GM21390 (cell line): ENCODE measurements around the gene ARG1.
A peak's percentile ranks its signal among the peaks of the same experiment; 100 is the strongest.
"Not testable (repeated sequence)": the region's sequence is repeated elsewhere in the genome, so short reads cannot be mapped to it uniquely, and the experiment has no call there.

Experiments used
- ATAC-seq: cut with Tn5 transposase; IDR thresholded peaks from one replicate; pipeline ENCODE4 v1.9.1; 2021; ENCODE audit not compliant: unreplicated experiment

Gene ARG1

DNA sequence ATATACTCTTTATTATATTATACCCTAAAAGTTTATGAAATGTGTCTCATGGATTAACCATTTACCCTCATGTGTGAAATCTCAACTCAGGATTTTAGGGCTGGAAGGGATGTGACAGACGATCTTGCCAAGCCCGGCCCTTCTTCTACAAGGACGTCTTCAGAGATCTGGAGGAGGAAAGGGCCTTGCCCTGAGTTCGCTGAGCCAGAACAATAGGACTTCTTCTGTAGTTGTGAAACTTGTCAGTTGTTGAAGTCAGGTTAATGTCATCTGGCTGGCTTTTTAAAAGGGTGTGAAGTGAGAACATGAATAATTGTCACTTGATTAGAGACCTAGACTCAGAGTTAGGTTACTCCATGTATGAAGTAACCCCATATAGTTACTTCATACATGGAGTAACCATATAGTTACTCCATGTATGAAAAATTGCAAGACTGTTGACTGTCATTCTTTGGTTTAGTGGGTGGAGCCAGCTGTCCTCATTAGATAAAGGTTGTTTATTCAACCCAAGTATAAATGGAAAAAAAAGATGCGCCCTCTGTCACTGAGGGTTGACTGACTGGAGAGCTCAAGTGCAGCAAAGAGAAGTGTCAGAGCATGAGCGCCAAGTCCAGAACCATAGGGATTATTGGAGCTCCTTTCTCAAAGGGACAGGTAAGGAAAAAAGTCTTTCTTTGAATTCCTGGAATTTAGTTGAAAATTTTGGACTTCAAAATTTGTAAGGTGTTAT lies at the start of gene ARG1:
TSS of gene ARG1 (plus strand) at position 541 of the 730 bp plus-strand sequence. CDS start at position 598, 57 bp downstream.
- no peak for ATAC-seq

DNA sequence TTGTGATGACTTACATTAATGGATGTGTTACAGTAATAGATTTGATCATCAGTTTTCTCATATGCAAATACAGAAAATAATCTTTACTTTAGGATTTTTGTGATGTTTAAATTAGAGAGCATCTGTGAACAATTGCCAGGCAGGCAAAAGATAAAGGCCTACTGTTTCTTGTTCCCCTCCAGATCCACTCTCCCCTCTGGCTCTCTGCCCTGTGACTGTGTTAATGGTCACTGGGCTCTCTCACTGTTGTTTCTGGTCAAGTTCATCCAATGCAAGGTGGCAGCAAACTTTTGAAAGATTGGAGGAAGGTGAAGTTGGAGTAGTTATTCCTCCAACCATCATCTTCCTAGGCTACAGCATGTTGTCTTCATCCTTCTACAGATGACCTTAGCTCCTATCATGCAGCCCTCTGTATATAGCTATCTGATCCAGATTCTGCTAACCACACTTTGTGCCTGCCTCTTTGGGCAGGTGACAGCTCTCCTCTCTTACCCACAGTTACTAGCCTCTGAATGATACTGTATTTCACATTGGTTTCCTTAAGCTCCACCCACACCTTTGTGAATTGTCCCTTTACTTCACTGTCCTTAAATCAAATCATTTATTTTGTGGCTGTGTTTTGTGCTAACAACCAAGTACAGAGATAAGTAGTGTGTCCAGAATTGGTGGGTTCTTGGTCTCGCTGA lies 48.9 kb upstream of the ARG1 start:
- ATAC-seq, result no peak

DNA sequence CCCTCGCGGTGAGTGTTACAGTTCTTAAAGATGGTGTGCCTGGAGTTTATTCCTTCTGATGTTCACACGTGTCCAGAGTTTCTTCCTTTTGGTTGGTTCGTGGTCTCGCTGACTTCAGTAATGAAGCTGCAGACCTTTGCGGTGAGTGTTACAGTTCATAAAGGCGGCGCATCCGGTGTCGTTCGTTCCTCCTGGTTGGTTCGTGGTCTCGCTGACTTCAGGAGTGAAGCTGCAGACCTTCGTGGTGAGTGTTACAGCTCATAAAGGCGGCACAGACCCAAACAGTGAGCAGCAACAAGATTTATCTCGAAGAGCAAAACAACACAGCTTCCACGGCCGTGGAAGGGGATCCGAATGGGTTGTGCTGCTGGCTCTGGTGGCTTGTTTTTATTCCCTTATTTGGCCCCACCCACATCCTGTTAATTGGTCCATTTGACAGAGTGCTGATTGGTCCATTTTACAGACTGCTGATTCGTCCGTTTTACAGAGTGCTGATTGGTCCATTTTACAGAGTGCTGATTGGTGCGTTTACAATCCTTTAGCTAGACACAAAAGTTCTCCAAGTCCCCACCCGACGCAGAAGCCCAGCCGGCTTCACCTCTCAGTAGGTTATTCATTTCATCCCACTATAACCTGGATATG lies 48.2 kb upstream of the ARG1 start:
- no peak for ATAC-seq

DNA sequence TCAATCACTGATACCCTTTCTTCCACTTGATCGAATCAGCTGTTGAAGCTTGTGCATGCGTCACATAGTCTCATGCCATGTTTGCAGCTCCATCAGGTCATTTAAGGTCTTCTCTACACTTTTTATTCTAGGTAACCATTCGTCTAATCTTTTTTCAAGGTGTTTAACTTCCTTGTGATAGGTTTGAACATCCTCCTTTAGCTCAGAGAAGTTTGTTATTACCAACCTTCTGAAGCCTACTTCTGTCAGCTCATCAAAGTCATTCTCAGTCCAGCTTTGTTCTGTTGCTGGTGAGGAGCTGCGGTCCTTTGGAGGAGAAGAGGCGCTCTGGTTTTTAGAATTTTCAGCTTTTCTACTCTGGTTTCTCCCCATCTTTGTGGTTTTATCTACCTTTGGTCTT lies 42.1 kb upstream of the ARG1 start:
- not testable (repeated sequence) for ATAC-seq

DNA sequence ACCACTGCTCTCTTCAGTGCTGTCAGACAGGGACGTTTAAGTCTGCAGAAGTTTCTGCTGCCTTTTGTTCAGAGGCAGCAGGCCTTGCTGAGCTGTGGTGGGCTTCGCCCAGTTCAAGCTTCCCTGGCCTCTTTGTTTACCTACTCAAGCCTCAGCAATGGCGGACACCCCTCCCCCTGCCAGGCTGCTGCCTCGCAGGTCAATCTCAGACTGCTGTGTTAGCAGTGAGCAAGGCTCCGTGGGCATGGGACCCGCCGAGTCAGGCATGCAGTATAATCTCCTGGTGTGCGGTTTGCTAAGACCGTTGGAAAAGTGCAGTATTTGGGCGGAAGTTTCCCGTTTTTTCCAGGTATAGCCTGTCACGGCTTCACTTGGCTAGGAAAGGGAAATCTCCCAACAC lies 41.3 kb upstream of the ARG1 start:
- ATAC-seq, result not testable (repeated sequence)

DNA sequence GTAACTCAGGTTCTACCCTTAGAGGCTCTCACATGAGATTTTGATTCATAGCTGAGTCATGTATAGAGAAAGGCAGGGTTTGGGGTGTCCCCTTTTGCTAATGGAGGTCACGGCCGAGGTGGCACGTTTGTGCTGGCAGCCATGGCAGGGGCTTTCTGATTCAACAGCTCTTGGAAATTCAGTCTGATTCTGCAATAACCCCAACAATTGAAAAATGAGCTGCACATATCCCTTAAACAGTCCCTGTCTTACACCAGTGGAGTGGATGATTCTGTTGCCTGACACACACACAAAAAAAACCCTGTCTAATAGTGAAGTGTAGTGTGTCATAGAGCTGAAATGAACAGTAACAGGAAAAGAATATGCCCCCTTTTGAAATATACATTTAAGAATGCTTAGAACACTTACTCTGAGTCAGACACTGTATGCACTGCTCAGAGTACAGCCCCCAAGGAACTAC lies 40.4 kb upstream of the ARG1 start:
- peak; percentile 70 for ATAC-seq

DNA sequence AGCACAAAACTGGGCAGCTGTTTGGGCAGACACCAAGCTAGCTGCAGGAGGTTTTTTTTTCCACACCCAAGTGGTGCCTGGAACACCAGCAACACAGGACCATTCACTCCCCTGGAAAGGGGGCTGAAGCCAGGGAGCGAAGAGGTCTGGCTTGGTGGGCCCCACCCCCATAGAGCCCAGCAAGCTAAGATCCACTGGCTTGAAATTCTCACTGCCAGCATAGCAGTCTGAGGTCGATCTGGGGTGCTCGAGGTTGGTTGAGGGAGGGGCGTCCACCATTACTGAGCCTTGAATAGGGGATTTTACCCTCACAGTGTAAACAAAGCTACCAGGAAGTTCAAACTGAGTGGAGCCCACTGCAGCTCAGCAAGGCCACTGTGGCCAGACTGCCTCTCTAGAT lies 34.4 kb upstream of the ARG1 start:
- not testable (repeated sequence) for ATAC-seq

DNA sequence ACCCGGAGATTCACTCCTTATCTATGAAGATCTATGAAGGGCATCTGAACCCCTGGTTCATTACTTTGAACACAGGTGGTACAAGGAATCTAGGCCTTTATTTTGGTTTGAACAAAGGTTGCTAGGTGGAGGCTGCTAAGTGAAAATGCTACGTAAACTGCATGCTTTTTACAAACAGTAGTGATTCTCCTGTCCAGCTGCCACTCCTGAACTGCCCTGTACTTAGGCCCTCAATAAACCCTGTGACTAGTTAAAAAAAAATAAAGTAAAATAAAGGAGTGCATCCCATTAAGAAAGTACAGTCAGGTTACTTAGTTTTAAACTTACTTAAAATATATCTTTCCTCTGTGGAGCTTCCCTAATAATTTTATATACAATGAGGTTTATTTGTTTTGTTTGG lies 27.7 kb upstream of the ARG1 start:
- ATAC-seq, result no peak

DNA sequence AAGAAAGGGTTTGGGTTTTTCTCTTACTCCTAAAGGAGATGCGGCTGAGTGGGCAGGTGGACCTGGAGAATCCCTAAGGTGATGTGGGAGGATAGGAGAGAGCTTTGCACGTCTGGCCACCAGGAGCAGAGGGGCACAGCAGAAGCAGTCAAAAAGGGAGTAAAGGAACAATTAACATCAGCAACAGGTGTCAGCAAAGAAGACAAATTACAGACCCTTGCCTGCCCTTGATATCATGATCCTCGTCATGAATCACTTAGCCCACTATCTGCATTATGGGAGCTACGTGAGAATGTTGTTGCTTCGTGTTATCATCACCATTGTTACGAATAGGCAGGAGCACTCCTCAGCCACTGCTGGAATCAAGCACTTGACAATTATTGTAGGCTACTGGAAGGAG lies 25.5 kb upstream of the ARG1 start:
- ATAC-seq, result no peak

DNA sequence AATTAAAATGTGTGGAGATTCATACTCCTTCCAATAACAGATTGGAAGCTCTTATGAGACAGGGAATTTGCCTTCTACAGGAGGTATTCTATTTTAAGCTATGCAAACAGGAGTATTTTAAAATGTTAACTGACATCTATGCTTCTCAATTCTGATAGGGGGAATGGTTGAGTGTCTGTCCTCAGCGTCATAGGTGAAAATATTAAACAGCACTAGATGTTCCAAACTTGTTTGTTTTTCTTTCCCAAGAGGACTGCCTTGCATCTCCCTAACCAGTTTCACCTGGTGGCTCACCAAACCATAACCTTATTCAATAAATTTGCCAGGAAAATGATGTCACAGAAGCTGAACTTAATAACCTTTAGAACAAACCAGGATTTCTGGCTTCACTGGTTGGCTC lies 24.6 kb upstream of the ARG1 start:
- no peak for ATAC-seq

DNA sequence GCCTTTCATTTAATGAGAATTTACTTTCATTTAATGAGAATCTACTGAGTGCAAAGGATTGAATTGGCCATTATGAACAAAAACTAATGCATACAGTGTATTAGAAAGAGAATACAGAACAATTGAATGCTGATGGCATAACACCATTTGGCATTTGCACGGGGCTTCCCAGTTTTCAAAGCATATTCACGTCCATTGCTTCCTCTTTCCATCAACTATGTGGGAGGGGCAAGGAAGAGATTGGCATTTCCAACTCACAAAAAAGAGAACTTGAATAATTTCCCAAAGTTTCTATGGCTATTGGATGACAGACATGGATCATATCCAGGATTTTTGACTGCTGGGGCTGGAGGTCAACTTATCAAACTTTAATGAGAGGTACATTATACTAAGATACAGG lies 23.2 kb upstream of the ARG1 start:
- no peak for ATAC-seq

DNA sequence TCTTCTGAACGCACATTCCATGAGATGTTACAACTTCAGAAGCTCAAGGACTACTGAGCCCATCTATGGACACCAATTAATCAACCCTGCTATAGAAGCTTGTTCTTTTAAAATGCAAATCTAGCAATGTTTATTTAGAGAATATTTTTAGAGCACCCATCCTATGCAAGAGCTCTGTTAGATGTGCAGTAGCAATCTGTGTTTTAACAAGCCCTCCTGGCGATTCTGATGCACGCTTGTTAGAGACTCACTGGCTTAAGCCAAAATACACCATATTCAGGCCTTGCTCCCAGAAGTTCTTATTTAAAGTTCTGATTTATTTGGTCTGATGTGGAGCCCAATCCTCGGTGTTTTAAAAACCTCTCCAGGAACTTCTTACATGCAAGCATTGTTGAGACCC lies 21.1 kb upstream of the ARG1 start:
- ATAC-seq, result no peak

DNA sequence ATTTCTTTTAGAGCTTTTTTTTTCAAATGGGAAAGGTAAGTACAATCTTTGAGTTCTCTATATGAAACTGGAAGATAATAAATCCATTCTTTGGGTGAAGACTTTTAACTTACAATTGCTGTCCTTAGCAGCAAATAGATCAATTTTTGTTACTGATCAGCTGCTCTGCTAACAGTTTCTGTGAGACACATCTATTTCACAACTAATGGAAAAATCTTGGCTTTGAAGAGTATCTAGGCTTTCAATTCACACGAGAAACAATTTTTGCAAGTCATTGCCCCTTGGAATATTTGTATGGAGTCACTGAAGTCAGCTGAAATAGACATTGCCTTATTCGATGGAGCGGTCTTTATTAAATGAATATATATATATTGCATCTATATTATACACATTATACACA lies 20.5 kb upstream of the ARG1 start:
- ATAC-seq, result no peak

DNA sequence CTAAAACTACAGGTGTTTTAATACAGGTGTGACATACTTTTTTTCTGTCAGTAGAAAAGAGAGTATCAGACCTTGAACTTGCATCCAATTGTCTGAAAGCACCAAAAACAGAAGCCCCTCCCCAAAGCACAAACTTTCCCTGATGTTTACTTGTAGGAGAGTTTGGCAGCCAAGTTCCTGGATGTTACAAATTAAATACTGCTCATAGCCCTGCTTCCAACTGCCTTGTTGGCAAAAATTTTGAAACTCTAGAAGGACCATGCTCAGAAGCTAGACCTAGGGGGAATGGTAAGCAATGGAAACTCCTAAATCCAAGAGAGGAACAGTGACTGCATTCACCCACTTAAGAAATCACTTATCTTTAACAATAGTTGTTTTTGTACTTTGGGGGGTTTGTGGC lies 17.0 kb upstream of the ARG1 start:
- no peak for ATAC-seq

DNA sequence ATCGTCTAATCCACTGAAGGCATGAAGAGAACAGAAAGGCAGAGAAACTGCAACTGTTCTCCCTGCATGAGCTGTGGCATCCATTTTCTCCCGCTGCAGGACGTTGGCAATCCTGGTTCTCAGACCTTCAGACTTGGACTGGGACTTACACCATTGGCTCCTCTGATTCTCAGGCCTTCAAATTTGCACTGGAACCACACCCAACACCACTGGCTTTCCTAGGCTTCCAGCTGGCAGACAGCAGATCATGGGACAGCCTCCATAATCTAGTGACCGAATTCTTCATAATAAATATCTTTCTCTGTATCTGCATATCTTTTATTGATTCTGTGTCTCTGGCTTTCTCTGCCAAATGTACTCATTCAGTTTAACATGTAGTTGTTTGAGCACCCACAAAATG lies 14.1 kb upstream of the ARG1 start:
- ATAC-seq, result no peak

DNA sequence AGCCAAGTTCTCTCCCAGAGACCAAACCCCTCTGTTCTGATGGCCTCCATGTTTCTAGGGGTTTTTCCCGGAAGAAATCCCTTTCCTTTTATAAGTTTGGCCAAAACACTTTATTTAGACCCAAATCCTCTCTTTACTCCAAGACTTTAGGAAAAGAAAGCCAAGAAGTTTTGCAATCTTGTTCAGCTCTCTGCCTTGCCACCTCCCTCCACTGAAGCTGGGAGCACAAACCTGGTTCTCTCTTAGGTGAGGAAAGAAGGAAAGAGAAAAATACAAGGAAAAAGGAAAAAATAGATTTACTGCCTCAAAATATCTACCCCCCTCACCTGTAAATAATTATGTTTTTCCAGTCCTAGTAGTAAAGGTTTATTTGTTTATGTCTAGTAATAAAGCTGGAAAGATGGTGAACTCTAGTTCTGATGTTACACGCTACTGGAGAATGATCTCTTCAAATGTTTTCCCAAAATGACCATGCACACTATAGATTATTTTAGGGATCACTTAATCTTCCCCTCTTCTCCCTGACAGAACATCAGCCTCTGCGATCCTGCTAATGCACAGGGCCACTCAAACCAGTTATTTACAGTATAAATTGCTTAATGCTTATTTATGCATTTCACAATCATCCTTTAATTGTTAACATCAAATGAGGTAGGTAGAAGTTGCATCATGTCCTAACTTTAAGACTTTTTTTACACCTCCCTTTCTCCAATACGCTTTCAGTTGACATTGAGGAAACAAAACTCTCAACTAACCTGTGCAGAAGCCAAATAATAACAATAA lies 10.9 kb upstream of the ARG1 start:
- ATAC-seq, result no peak

DNA sequence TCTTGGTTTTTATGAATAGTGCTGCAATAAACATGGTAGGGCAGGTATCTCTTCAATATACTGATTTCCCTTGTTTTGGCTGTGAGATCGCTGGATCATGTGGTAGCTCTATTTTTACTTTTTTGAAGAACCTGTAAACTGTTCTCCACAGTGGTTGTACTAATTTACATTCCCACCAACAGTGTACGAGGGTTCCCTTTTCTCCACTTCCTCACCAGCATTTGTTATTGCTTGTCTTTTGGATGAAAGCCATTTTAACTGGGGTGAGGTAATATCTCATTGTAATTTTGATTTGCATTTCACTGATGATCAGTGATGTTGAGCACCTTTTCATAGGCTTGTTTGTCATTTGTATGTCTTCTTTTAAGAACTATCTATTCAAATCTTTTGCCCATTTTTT lies 8.0 kb upstream of the ARG1 start:
- ATAC-seq, result no peak

DNA sequence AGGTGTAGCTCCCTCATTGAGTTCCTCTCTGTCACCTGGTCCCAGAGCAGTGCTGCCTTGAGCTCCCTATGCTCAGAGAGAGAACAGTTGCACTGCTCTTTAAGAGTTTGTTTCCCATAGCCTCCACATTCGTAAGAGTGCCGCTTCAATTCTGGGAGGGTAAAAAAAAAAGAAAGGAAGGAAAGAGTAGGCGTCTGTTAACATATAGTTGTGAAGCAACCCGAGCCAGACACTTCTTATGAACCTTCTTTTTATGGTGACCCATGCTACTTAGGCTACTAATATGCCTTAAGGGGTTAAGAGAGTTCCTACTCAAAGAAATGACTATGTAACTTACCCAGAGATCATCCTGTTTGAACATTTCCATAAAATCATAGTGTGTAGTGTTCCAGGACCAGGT lies 4.3 kb upstream of the ARG1 start:
- ATAC-seq, result no peak

DNA sequence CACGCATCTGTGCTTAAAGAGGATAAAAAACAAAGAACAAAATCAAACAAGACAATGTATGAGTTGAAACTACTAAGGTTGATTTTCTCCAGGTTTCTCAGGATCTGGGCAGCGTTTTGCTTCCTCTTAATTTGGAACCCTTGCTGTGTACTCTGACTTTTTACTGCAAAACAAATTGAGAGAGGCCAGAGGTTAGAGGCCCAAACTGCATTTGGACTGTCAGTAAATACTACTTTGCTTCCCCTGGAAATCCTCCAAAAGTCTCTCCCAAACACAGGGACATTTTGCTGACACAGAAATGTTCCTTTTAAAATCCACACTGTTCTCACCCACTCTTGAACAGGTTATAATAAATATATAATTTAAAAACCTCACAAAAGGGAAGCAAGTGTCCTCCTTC lies 1.1 kb downstream of the ARG1 start:
- no peak for ATAC-seq

DNA sequence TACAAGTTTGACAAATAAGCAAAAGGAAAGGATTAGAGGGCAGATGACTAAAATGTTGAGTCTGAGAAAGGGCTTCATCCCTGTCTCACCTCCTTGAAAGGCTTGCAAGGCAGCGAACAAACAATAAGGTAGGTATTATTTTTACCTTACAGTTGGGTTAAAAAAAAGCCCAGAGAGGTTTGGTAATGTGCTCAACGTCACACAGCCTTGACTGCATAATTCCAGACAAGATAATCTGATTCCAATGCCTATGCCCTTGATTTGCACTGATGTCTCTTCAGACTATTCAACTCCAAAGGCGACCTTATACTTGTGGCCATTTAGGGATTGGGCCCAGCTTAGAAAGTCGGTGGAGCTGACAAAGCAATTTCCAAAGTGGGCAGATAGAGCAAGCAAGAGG lies 1.7 kb downstream of the ARG1 start:
- no peak for ATAC-seq

DNA sequence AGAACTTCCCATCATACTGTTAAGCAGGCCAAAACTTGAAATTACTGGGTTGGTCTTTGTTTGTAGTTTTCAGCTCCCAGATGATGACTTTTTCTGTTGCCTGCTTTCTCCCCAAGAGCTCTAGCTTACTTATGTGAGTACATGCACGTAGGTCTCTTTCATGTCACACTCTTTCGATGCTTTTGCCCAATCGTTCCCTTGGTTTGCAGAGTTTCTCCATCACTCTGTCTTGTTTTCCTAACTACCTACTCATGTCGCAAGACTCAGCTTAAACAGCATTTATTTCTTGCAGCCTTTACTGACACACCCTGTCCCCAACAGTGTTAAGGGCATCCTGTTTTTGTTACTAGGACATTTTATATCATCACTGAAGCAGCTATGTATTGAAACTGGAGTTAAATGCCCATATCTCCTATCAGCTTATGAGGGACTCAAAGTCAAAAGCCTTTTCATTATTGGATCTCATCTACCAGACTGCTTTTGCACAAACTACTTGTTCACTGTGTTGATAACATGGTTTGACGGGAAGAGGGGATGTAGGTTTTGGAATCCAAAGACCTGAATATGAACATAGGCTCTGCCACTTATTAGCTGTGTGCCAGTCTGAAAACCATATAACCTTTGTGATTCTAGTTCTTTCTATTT lies 2.9 kb downstream of the ARG1 start:
- no peak for ATAC-seq
